Stomach (tissue), 9 donors: ENCODE measurements around the gene FKBP14. TPM values are rescaled to one million over a fixed set of nuclear protein-coding genes. Genes with fewer than 3 reads are reported as not detected.
A peak's percentile ranks its signal among the peaks of the same experiment; 100 is the strongest.

ENCODE experiments used
- DNase-seq, 2 donors: peaks; one replicate each; pipeline versions ENCODE4 v3.0.0 to v3.0.0-alpha.2; 2013 to 2019
- H3K27ac ChIP-seq, 5 donors: fragments of 200-600 bp in 4 of 5; sonication (generic) in 4 of 5; one replicate each; pipeline ENCODE4 v1.5.1; 2013 to 2019; ENCODE audit warnings: mild to moderate bottlenecking in 1 of 5, moderate library complexity in 1 of 5
- H3K27me3 ChIP-seq, 3 donors: fragments of 200-600 bp; sonication (generic); one replicate each; pipeline ENCODE4 v1.5.1; 2017 to 2019; ENCODE audit warnings: mixed run types in 1 of 3
- H3K36me3 ChIP-seq, 4 donors: fragments of 200-600 bp; sonication (generic); 1 replicate in 3 of 4; 2 replicates in 1 of 4; pipeline ENCODE4 v1.5.1; 2016 to 2019
- H3K4me1 ChIP-seq, 4 donors: fragments of 200-600 bp; sonication (generic); one replicate each; pipeline ENCODE4 v1.5.1; 2016 to 2019
- H3K4me3 ChIP-seq, 4 donors: fragments of 200-600 bp; sonication (generic) in 3 of 4; one replicate each; pipeline ENCODE4 v1.5.1; 2016 to 2019; ENCODE audit warnings: mild to moderate bottlenecking in 1 of 4
- H3K9me3 ChIP-seq, 4 donors: fragments of 200-600 bp; sonication (generic); one replicate each; pipeline ENCODE4 v1.5.1; 2016 to 2019
- CTCF ChIP-seq, 7 experiments: fragments of 450-650 bp in 4 of 7; fragments of 200-600 bp in 3 of 7; sonication (generic) in 3 of 7; IDR thresholded peaks; one replicate each; pipeline ENCODE4 v1.5.1; 2016 to 2019; ENCODE audit warnings: antibody characterized with exemption in 7 of 7, control low read depth in 2 of 7, mild to moderate bottlenecking in 1 of 7
- EP300 ChIP-seq: sonication (generic); formaldehyde crosslinking; IDR thresholded peaks from one replicate; pipeline ENCODE4 v1.6.1; 2017; ENCODE audit warnings: antibody characterized with exemption
- POLR2A ChIP-seq, 4 donors: fragments of 450-650 bp; IDR thresholded peaks; one replicate each; pipeline ENCODE4 v1.6.1; 2016; ENCODE audit warnings: antibody characterized with exemption in 4 of 4, control low read depth in 2 of 4, mild to moderate bottlenecking in 1 of 4, moderate library complexity in 1 of 4
- POLR2AphosphoS5 ChIP-seq, 3 donors: sonication (generic); formaldehyde crosslinking; IDR thresholded peaks; one replicate each; pipeline ENCODE4 v1.6.1; 2016; ENCODE audit warnings: antibody characterized with exemption in 3 of 3
- WGBS, 5 donors: extraction: QIAGEN DNeasy Blood & Tissue Kit in 3 of 5; methylation state at CpG; one replicate each; pipeline versions ENCODE4 v1.1.5 to v1.1.7; 2013 to 2018; 5-methylcytosine and 5-hydroxymethylcytosine counted together
- intact Hi-C: fragments of 100-400 bp; cut with DNase I; formaldehyde crosslinking; loops from one replicate; pipeline ENCODE4 v1.15.1; 2023; ENCODE audit warnings: low total_unique reads
- polyA plus RNA-seq, 3 donors: library from polyadenylated mRNA; stranded (reverse); fragments of 200-250 nt; gene quantifications; one replicate each; pipeline ENCODE4 v1.2.3, GENCODE V29; 2013
- total RNA-seq, 5 donors: library from RNA; depleted of rRNA; stranded (reverse); fragments of >200 nt; gene quantifications; one replicate each; pipeline versions ENCODE4 v1.1.0 to v1.2.3, GENCODE V29; 2014 to 2016
- donor health status: healthy with polysubstance abuse.
- donor health status: Bipolar disorder and iron deficiency.
- donor health status: healthy.

Gene FKBP14
- total and polyA plus RNA-seq, 8 donors = 0.29 to 45.2 (median 5.9) TPM

GRCh38 chr7:29987083-29987482, 39.4 kb downstream of the FKBP14 start:
- intact Hi-C loops = no loop called here
- Histone ChIP-seq H3K4me1 (peaks cover 16 to 30% (median 26%) of the 10 kb centered on the region in 4 donors), H3K36me3 (no peaks in the 10 kb centered on the region), H3K27ac (peak overlapping the region in 3 of 5 donors; percentile 92 to 96 (median 93)), H3K9me3 (no peaks in the 10 kb centered on the region), H3K27me3 (peaks cover 0 to 5% (median 0%) of the 10 kb centered on the region in 3 donors), H3K4me3 (peak overlapping the region in 1 of 4 donors; percentile 66)
- WGBS, 5 donors = 5 to 34% (median 26%) methylated on average over 2 of the region's 2 CpGs
- no peak for TF ChIP-seq POLR2AphosphoS5 (IDR thresholded peaks at IDR 0.05)
- TF ChIP-seq EP300 = no peak
- no peak for TF ChIP-seq POLR2A (IDR thresholded peaks at IDR 0.05)
- no peak for TF ChIP-seq CTCF (IDR thresholded peaks at IDR 0.05)
- peak in 1 of 2 donors; percentile 44 for DNase-seq

- TF ChIP-seq CTCF (IDR thresholded peaks at IDR 0.05) = no peak
- no peak for TF ChIP-seq POLR2AphosphoS5 (IDR thresholded peaks at IDR 0.05)
- no peak for TF ChIP-seq EP300
- TF ChIP-seq POLR2A (IDR thresholded peaks at IDR 0.05) = no peak
- no peak for DNase-seq
- H3K4me3 ChIP-seq = no peak overlapping the region
- no peak overlapping the region for H3K27ac ChIP-seq
- no peaks in the 10 kb centered on the region for H3K9me3 ChIP-seq
- no peaks in the 10 kb centered on the region for H3K36me3 ChIP-seq
- peaks cover 0 to 20% (median 10%) of the 10 kb centered on the region in 4 donors for H3K4me1 ChIP-seq
- intact Hi-C loops = no loop called here
- H3K27me3 ChIP-seq = no peaks in the 10 kb centered on the region
Measured at GRCh38 chr7:29980151-29980550, 46.4 kb downstream of the FKBP14 start.

GRCh38 chr7:29977886-29978651, 48.4 kb downstream of the FKBP14 start:
- Histone ChIP-seq H3K9me3 (no peaks in the 10 kb centered on the region), H3K4me1 (peaks cover 0 to 29% (median 12%) of the 10 kb centered on the region in 4 donors), H3K27me3 (no peaks in the 10 kb centered on the region), H3K4me3 (no peak overlapping the region), H3K36me3 (no peaks in the 10 kb centered on the region), H3K27ac (no peak overlapping the region)
- no peak for TF ChIP-seq POLR2A (IDR thresholded peaks at IDR 0.05)
- TF ChIP-seq CTCF (IDR thresholded peaks at IDR 0.05) = no peak
- TF ChIP-seq POLR2AphosphoS5 (IDR thresholded peaks at IDR 0.05) = no peak
- no peak for TF ChIP-seq EP300
- WGBS, 5 donors = 88 to 95% (median 89%) methylated on average over 8 of the region's 8 CpGs
- intact Hi-C loops = no loop called here
- no peak for DNase-seq

- Histone ChIP-seq H3K9me3 (no peaks in the 10 kb centered on the region), H3K27me3 (no peaks in the 10 kb centered on the region), H3K4me1 (peaks cover 0 to 36% (median 12%) of the 10 kb centered on the region in 4 donors), H3K36me3 (no peaks in the 10 kb centered on the region), H3K4me3 (no peak overlapping the region), H3K27ac (peak overlapping the region in 3 of 5 donors; percentile 5 to 47 (median 41))
- WGBS, 5 donors = 76 to 90% (median 81%) methylated on average over 6 of the region's 6 CpGs
- intact Hi-C loops = no loop called here
- TF ChIP-seq POLR2A (IDR thresholded peaks at IDR 0.05) = no peak
- no peak for TF ChIP-seq CTCF (IDR thresholded peaks at IDR 0.05)
- no peak for TF ChIP-seq POLR2AphosphoS5 (IDR thresholded peaks at IDR 0.05)
- no peak for TF ChIP-seq EP300
- DNase-seq = peak in 1 of 2 donors; percentile 73
Measured at GRCh38 chr7:29976673-29977415, 49.7 kb downstream of the FKBP14 start.
